ENCODE results near the gene FN1. TPM values are rescaled to one million over a fixed set of nuclear protein-coding genes. Genes with fewer than 3 reads are reported as not detected.
"Not testable (repeated sequence)": the region's sequence is repeated elsewhere in the genome, so short reads cannot be mapped to it uniquely, and the experiment has no call there.

Gene FN1
- total and polyA plus RNA-seq, 3 donors from 2014 or later, result 36.8 to 245 (median 66.3) TPM

DNA sequence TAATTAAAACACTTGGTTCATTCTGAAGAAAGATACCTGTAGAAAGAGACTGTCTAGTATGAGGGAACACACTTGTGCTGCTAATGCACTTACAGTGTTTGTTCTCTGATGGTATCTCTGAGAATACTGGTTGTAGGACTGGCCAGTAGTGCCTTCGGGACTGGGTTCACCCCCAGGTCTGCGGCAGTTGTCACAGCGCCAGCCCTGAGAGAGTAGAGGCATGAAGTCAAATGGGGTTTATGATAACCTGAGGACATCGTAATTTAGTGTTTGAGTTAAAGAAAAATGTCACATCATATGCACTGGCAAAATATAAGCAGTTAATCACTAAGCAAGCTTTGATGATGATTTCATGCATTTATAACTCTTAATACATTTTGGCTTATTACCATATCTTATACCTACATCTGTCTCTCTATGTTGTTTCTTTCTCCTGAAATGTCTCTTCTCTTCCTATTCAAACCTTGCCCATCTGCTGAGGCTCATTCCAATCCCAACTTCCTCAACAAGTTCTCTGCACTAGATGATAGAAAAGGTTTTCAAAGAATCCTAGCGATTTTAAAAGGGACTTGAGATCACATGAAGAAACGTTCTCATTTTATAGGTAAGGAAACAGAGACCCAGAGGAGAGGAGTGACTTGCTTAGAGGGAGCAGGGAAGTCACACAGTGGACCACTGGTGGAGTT, 73.8 kb downstream of the FN1 start:
- WGBS, 2 donors, result 78 to 89% methylated on average over 6 of the region's 6 CpGs

GRCh38 chr2:215361211-215361875, 74.5 kb downstream of the FN1 start:
- Histone ChIP-seq H3K36me3 (ENCODE audit: low read depth, missing control alignments) (no peaks in the 10 kb centered on the region), H3K4me1 (no peaks in the 10 kb centered on the region), H3K27ac (no peak overlapping the region), H3K4me3 (no peak overlapping the region), H3K27me3 (no peaks in the 10 kb centered on the region), H3K9me3 (no peaks in the 10 kb centered on the region)
- TF ChIP-seq POLR2A (IDR thresholded peaks at IDR 0.05), result no peak
- TF ChIP-seq, protein P1, sequence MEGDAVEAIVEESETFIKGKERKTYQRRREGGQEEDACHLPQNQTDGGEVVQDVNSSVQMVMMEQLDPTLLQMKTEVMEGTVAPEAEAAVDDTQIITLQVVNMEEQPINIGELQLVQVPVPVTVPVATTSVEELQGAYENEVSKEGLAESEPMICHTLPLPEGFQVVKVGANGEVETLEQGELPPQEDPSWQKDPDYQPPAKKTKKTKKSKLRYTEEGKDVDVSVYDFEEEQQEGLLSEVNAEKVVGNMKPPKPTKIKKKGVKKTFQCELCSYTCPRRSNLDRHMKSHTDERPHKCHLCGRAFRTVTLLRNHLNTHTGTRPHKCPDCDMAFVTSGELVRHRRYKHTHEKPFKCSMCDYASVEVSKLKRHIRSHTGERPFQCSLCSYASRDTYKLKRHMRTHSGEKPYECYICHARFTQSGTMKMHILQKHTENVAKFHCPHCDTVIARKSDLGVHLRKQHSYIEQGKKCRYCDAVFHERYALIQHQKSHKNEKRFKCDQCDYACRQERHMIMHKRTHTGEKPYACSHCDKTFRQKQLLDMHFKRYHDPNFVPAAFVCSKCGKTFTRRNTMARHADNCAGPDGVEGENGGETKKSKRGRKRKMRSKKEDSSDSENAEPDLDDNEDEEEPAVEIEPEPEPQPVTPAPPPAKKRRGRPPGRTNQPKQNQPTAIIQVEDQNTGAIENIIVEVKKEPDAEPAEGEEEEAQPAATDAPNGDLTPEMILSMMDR (IDR thresholded peaks at IDR 0.05), result no peak
- WGBS, 2 donors, result 91 to 95% methylated on average over 4 of the region's 4 CpGs
- intact Hi-C loops (cut with DNase I; ENCODE audit: low total_unique reads), result no loop called here
- DNase-seq, result no peak

More for the DNA sequence above, 73.8 kb downstream of the FN1 start:
- Histone ChIP-seq H3K27ac (no peak overlapping the region), H3K4me1 (no peaks in the 10 kb centered on the region), H3K27me3 (no peaks in the 10 kb centered on the region), H3K9me3 (no peaks in the 10 kb centered on the region), H3K36me3 (ENCODE audit: low read depth, missing control alignments) (no peaks in the 10 kb centered on the region), H3K4me3 (no peak overlapping the region)
- no peak for DNase-seq
- intact Hi-C loops (cut with DNase I; ENCODE audit: low total_unique reads), result no loop called here
- no peak for TF ChIP-seq POLR2A (IDR thresholded peaks at IDR 0.05)
- TF ChIP-seq, protein P1 (IDR thresholded peaks at IDR 0.05), result no peak

DNA sequence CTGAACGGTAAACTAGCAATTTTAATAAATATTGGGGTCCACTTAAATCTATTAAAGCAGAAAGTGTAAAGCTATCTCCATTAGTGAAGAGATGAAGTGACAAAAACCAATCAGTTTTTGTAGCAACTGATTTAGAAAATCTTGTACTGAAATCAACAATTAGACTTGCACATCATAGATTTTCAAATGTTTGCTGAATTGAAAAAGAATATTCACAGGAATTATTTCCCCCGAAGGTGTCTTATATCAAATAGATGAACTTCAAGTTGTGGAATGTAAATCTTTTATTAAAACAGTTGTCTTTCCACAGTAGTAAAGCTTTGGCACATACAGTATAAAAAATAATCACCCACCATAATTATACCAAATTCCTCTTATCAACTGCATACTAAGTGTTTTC, 75.3 kb downstream of the FN1 start:
- no peaks in the 10 kb centered on the region for H3K27me3 ChIP-seq
- H3K36me3 ChIP-seq (ENCODE audit: low read depth, missing control alignments), result no peaks in the 10 kb centered on the region
- intact Hi-C loops (cut with DNase I; ENCODE audit: low total_unique reads), result no loop called here
- H3K9me3 ChIP-seq, result no peaks in the 10 kb centered on the region
- H3K4me3 ChIP-seq, result no peak overlapping the region
- no peak overlapping the region for H3K27ac ChIP-seq
- DNase-seq, result no peak
- no peaks in the 10 kb centered on the region for H3K4me1 ChIP-seq
- WGBS, 2 donors, result 86 to 88% methylated on average over 2 of the region's 2 CpGs
- TF ChIP-seq, protein P1 (IDR thresholded peaks at IDR 0.05), result no peak
- TF ChIP-seq POLR2A (IDR thresholded peaks at IDR 0.05), result no peak

DNA sequence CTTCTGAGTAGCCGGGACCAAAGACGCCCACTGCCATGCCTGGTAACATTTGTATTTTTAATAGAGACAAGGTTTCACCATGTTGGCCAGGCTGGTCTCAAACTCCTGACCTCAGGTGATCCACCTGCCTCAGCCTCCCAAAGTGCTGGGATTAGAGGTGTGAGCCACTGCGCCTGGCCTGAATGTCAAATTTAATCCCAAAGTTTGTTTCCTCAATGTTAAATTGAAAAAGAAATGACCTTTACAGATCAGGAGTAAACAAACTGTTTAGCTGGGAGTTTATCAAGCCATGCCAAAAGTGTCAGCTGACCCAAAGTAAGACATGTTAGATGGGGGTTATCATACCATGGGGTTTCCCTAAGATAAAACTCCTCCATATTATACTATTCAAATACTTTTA, 75.8 kb downstream of the FN1 start:
- H3K4me1 ChIP-seq; intact Hi-C loops (cut with DNase I; ENCODE audit: low total_unique reads); H3K27ac ChIP-seq: not testable (repeated sequence)

DNA sequence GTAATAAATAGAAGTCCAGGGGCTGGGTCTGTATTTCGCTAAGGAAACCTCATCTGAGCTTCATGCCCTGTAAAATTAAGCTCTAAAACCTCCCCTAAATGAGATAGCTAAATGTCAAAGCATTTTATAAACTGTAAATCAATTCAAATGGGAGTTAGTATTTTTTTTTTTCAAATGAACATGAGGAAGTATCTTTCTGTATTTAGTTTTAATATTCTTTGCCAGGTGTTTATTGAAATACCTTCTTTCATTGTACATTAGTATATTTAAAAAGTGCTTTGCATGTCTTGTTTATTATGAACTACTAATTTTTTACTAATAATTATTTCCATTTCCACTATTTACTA, 76.3 kb downstream of the FN1 start:
- DNase-seq, result no peak
- no peaks in the 10 kb centered on the region for H3K36me3 ChIP-seq (ENCODE audit: low read depth, missing control alignments)
- H3K27ac ChIP-seq, result no peak overlapping the region
- intact Hi-C loops (cut with DNase I; ENCODE audit: low total_unique reads), result no loop called here
- TF ChIP-seq POLR2A (IDR thresholded peaks at IDR 0.05), result no peak
- TF ChIP-seq, protein P1 (IDR thresholded peaks at IDR 0.05), result no peak
- no peaks in the 10 kb centered on the region for H3K27me3 ChIP-seq
- no peaks in the 10 kb centered on the region for H3K9me3 ChIP-seq
- H3K4me1 ChIP-seq, result no peaks in the 10 kb centered on the region
- 91 to 97% methylated on average over 1 of the region's 1 CpG for WGBS, 2 donors
- no peak overlapping the region for H3K4me3 ChIP-seq

More for the DNA sequence above, 75.8 kb downstream of the FN1 start:
- not testable (repeated sequence) for H3K36me3 ChIP-seq (ENCODE audit: low read depth, missing control alignments); H3K4me3 ChIP-seq; DNase-seq; H3K9me3 ChIP-seq; H3K27me3 ChIP-seq
- WGBS, 2 donors, result 97 to 100% methylated on average over 3 of the region's 3 CpGs

All from testis (tissue), 3 donors.